HG03378 (cell line): ENCODE measurements around the gene IL13.
"Not testable (repeated sequence)": the region's sequence is repeated elsewhere in the genome, so short reads cannot be mapped to it uniquely, and the experiment has no call there.

Source experiments
- ATAC-seq: cut with Tn5 transposase; IDR thresholded peaks from one replicate; pipeline ENCODE4 v1.9.1; 2021; ENCODE audit warnings: mild to moderate bottlenecking, moderate library complexity; ENCODE audit not compliant: unreplicated experiment

Gene IL13

DNA sequence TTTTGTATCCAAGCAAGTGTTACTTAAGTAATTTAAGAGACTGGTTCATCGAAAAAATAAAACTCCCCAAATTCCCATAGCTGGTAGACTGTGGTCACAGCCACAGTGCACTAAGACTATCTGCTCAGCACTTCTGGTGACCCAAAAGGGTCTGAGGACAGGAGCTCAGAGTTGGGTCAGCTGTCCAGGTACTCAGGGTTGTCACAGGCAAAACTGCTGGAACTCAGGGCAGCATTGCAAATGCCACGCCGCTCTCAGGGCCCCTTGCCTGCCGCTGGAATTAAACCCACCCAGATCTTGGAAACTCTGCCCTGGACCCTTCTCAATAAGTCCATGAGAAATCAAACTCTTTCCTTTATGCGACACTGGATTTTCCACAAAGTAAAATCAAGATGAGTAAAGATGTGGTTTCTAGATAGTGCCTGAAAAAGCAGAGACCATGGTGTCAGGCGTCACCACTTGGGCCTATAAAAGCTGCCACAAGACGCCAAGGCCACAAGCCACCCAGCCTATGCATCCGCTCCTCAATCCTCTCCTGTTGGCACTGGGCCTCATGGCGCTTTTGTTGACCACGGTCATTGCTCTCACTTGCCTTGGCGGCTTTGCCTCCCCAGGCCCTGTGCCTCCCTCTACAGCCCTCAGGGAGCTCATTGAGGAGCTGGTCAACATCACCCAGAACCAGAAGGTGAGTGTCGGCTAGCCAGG lies at the start of gene IL13:
Gene IL13 (plus strand): TSS at position 498 of the 705 bp plus-strand sequence. CDS start 14 bp downstream, at position 512.
- no peak for ATAC-seq

DNA sequence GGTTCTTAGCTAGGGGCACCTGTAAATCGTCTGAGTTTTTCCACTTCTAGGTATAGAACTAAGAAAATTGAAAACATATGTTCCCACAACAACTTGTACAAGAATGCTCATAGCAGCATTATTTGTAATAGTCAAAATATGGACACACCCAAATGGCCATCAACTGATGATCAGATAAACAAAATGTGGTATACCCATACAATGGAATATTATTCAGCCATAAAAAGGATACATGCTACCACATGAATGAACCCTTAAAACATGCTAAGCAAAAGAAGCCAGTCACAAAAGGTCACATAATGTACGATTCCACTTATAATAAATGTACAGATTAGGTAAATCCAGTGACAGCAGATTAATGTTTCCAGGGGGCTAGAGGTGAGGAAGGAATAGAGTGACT lies 46.0 kb upstream of the IL13 start:
- no peak for ATAC-seq

DNA sequence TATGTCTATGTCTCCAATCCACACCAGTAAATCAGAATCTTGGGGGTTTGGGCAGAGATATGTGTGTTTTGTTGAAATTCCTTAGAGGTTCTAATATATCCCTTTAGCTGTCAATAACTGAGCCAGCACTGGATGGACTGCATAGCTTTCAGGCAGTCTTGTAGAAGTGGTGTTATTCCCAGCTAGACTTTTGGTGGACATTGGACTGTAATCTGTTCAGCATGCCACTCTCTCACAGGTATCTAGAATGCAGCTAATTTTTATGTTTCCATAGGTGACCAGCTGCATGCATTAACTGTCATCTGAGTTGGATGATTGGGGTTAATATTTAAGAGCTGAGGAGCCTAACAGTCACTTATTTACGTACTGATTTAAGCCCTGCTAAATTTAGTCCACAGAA lies 45.1 kb upstream of the IL13 start:
- no peak for ATAC-seq

DNA sequence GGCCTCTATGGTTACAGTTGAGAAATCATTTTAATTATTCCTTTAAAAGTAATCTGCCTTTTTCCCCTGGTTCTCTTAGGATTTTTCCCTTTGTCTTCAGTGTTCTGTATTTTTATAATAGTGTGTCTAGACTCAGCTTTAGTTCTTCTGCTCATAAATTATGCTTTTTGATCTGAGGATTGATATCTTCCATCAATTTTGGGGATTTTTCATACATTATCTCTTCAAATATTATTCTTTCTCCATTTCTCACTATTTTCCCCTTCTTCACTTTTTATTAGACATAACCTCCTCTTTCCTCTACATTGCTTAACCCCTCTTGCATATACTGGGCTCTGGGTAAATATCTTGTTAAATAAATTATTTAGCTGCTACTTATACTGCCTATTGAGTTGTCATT lies 36.3 kb upstream of the IL13 start:
- ATAC-seq, result no peak

DNA sequence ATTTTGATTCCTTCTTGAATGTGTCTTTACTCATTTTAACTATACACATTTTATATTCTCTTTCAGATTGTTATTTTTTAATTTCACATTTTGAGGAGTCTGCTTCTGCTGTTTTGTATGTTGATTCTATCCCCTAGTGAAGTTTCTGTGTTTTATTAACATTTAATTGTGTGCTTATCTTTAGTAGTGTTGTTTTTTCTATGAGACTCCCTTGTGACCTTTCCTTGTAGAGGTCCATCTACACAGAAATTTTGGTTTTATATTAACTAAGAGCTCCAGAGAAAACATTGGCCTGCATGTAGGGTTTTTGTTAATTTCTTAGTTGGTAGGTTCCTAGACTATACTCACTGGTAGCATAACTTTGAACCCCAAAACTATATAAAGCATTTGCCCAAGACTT lies 35.4 kb upstream of the IL13 start:
- ATAC-seq, result no peak

DNA sequence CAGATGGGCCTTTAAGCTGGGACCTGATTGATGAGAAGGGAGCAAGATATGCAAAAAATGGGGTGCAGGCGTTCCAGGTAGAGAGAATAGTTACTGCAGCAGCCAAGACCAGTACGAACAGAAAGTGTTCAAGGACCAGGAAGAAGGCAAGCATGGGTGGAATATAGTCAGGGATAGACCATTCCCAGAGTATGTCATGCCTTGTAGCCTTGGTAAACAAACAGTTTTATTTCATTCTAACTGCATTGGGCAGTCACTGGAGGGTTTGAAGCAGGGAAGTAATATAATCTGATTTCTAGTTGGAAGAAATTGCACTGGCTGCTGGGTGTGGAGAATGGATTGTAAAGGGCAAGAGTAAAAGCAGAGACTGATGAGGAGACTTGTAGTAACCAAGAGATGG lies 30.5 kb upstream of the IL13 start:
- no peak for ATAC-seq

DNA sequence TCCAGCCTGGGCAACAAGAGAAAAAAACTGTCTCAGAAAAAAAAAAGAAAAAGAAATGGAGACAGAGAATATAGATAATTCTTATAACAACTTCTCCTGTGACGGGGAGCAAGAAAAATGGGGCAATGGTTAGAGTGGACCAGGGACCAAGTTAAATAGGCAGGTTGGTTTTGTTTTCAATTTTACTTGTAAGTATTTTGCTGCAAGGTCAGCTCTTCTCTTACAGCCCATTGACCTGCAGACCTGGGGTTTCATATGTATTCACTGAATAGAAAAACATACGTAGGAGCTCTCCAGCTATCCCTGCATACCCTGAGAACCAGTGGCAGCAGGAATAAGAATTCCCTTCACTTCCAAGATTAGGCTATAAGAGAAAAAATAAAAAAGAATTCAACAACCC lies 29.2 kb upstream of the IL13 start:
- ATAC-seq, result no peak

DNA sequence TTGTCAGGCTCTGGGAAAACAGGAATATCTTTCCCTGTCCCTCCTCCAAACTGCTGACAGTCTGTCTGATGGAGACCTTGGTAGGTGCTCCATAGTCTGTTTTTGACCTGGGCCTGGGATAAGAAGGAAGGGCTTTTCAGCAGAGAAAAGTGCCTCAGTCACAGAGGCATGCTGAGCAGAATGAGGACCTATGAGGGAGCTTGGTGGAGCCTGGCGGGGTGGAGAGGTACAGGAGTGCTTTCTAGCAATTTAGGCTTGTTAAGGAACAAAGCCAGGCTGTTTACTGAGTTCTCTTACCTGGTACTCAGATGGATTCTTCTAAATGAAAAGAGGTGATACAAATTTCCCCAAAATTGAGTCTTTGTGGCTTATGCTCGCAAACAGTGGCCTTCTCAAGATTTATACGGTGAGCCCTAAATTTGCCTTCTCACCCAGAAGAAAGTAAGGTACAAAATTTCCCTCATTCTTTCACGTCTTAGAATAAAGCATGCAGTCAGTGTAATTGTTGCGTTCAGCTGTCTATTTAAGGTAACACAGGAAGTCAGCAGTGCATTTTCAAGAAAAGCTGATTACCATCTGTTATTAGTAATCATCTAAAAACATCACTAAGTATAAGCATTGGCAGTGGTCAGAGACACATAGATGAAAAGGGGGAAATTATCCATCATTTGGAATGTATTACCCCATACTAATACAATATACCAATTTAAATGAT lies 28.6 kb upstream of the IL13 start:
- ATAC-seq, result peak; percentile 74

DNA sequence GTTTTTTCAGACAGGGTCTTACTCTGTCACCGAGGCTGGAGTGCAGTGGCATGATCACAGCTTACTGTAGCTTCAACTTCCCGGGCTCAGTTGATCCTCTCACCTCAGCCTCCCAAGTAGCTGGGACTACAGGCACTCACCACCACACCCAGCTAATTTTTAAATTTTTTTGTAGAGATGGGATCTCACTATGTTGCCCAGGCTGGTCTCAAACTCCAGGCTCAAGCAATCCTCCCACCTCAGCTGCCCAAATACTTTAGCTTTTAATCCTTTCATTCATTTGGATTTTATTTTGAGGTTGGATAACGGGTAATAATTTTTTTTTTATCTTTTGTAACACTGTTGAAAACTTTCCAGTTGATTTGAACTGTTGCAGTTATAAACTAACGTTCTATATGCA lies 24.4 kb upstream of the IL13 start:
- not testable (repeated sequence) for ATAC-seq

DNA sequence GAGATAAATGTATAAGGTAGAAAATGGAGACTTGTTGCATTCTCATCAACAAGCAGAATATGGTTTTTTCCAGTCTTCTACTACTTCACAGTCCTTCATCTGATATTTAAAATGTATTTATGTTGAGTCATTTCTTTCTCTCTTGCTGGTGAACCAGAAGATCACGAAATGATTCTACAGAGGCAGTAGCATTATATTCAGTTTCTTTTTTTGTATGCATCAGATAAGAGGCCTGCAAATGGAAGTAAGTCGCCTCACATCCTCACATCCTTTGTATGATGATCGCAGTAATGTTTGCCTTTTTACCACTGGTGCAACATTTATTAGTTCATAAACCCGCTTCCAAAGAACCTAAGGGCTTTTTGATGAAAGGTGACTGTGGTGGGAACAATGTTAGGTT lies 22.1 kb upstream of the IL13 start:
- ATAC-seq, result peak; percentile 62

DNA sequence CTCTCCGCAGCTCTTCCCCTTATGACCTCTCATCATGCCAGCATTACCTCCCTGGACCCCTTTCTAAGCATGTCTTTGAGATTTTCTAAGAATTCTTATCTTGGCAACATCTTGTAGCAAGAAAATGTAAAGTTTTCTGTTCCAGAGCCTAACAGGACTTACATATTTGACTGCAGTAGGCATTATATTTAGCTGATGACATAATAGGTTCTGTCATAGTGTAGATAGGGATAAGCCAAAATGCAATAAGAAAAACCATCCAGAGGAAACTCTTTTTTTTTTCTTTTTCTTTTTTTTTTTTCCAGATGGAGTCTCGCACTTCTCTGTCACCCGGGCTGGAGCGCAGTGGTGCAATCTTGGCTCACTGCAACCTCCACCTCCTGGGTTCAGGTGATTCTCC lies 20.7 kb upstream of the IL13 start:
- no peak for ATAC-seq

DNA sequence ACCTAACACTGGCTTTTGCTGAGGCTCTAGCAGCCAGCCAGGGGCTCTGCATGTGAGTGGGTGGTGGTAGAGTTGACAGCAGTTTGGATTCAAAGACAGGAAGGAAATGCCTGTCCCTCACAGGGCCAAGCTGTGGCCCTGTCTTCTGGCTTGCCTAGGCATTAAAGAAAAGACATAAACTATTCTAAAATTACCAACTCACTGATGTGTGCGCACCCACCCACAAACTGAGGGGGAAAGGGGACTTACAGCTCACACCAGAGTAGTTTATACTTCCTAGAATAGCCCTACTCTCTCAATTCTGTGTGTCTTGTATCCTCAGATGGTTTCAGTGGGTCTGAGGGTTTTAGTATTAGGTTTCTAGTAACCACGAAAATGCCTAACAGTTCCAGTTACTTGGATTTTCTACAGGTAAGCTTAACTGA lies 18.3 kb upstream of the IL13 start:
- peak; percentile 60 for ATAC-seq

DNA sequence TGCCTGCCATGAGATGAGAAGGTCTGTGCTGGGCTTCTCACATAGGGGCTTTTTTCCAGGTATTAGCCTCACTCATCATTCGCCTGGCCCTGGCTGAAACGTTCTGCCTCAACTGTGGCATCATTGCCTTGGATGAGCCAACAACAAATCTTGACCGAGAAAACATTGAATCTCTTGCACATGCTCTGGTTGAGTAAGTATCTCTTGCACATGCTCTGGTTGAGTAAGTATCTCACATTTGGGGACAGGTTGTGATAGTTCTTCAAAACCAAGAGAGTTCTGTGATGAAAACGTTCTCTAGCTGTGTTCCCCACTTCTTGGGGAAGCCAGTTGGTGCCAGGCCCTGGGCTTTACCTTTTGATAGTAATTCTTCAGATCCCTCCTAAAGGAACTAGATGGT lies 17.4 kb upstream of the IL13 start:
- no peak for ATAC-seq

DNA sequence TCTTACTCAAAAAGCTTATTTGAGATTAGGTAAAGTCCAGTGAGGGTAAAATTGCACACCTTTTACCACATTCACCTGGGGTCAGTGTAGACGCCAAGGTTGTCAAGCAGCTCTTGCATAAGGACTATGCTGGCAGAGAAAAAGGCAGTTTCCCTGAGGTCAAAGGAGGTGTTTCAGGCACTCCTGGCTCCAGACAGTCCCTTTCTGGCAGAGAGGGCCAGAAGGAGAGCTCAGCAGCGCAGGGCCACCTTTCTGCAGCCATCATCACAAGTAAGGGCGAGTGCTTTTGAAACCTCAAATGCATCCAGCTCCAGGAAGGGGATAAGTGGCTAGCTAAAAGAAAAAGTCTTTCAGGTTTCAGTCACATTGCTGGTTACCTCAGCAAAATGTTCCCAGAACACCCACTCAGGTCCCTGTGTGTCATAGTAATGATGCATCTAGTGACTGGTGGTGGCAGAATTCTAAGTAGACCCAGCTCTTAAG lies 16.7 kb upstream of the IL13 start:
- ATAC-seq, result peak; percentile 40

DNA sequence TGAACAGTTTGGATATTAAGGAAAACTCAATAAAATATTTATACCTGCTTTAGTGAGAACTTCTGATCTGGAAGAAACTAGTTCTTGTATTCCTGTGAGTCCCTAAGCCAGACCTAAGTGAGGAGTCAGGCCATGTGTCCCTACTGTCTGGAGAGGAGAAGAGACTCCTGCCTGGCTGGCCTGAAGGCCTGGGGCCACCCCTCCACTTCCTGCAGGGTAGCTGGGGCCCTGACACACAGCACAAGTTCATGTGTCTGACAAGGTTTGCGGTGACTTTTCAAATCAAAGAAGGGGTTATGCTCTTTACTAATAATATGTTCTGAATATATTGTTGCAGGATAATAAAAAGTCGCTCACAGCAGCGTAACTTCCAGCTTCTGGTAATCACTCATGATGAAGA lies 16.1 kb upstream of the IL13 start:
- no peak for ATAC-seq

DNA sequence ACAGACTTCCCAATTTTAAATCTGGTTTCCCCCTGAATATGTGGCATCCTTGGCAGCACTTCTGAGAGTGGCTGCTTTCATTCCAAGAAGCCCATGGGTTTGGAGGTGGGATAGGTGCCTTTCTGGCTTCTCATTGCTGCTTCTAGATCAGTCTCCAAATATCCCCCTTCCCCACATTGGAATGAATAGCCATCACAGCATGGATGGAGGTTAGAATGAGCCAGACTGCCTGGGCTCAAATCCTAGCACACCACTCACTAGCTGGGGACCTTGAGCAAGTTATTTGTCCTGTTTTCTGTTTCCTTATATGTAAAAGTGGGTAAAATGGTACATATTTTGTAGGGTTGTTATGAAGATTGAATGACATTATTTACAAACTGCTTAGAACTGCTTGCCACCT lies 13.8 kb upstream of the IL13 start:
- no peak for ATAC-seq

DNA sequence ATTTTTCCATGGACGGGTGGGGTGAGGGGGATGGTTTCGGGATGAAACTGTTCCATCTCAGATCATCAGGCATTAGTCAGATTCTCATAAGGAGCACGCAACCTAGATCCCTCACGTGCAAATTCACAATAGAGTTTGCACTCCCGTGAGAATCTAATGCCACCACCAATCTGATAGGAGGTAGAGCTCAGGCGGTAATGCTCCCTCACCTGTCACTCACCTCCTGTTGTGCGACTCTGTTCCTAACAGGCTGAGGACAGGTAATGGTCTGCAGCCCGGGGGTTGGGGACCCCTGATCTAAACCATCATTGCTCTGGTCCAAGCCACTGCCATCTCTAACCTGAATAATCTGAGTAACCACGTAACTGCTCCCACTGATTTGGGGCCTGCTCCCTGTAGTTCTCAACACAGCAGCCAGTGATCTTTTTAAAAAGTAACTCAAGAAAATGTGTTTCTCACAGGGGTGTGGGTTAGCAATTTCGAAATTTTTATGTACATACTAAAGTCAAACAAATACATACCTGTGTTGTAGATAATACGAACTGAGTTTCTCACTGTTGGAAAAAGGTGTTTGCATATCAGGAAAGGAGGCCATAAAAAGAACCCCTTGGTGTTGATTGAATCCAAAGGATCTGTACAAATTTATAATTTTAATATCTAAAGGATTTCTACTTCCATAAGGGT lies 11.2 kb upstream of the IL13 start:
- no peak for ATAC-seq

DNA sequence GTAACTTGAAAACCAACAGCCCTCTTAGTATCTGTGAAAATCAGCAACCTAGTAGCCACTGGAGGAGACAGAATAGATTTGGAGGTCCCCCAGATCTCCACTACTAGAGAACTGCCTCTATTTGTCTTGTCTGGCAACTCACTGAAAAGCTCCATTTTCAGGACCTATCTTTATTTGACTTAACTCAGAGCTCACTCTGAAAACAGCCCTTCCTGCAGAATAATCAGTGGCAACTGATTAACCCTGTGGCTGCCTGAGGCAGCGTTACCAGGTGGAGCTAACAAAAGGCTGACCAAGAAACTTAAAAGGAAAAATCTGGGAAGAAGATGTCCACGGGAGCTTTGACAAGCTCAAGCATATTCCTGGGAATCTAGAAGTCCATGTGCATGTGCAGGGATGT lies 10.5 kb upstream of the IL13 start:
- no peak for ATAC-seq

DNA sequence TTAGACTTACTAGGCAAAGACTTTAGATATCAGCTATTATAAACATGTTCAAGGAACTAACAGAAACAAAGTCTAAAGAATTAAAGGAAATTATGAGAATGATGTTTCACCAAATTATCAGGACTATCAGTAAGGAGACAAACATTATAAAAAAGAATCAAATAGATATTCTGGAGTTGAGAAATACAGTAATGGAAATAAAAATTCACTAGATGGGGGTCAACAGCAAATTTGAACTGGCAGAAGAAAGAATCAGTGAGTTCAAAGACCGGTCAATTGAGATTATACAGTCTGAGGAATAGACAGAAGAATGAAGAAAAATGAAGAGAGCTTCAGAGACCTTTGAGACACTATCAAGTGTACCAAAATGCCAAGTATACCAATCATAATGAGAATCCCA lies 9.6 kb upstream of the IL13 start:
- ATAC-seq, result no peak

DNA sequence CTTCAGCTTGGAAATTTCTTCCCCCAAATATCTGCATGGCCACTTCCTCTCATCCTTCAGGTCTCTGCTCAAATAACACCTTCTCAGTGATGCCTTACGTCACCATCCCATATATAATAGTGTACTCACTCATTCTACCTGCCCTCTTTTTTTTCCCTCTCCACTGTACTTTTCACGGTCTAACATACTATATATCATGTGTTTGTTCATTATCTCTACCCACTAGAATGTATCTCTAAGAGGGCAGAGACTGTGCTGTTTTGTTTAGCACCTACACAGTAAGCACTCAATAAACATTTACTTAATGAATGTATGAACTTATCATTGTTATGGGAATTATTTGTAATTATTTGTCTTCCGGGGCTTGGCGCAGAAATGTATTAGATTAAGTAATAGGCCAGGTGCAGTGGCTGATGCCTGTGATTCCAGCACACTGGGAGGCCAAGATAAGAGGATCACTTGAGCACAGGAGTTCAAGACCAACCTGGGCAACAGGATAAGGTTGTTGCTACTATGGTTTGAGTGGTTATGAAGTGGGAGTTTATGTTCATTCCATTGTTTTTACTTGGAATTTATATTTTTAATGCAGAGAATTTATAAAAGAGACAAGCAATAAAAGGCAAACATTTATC lies 6.0 kb upstream of the IL13 start:
- no peak for ATAC-seq

DNA sequence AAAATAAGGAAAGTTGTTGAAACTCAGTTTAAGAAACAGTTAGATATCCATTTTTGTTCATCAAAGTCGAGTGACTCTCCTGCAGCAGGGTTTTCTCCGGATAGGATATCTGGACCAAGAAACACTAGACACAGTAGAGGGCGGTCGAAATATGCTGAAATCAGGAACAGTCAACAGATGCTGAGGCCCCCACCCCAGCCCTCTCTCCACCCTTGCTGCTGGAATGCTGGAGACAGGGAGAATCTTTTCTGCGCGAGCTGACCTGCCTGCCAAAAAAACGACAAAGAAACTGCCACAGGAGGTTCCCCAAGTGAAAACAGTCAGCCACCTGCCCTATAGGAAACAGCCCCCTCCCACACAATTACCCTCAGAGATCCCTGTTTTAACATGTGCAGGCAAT lies 4.3 kb upstream of the IL13 start:
- no peak for ATAC-seq
